Neural progenitor cell (in vitro differentiated cells): Measurements from ENCODE around the gene SLC30A3.

Experiments used
- EZH2 ChIP-seq: fragments of 200-600 bp; sonication (generic); IDR thresholded peaks from 2 replicates; pipeline ENCODE4 v1.6.1; 2017; ENCODE audit warnings: antibody characterized with exemption, mild to moderate bottlenecking, moderate library complexity
- EZH2phosphoT487 ChIP-seq: fragments of 200-600 bp; sonication (generic); IDR thresholded peaks from 2 replicates; pipeline ENCODE4 v1.6.1; 2017; ENCODE audit warnings: antibody characterized with exemption
- TF ChIP-seq, protein P1 (sequence below): fragments of 200-600 bp; sonication (generic); IDR thresholded peaks from 2 replicates; pipeline ENCODE4 v1.5.1; 2017; ENCODE audit warnings: antibody characterized with exemption, mild to moderate bottlenecking

DNA sequence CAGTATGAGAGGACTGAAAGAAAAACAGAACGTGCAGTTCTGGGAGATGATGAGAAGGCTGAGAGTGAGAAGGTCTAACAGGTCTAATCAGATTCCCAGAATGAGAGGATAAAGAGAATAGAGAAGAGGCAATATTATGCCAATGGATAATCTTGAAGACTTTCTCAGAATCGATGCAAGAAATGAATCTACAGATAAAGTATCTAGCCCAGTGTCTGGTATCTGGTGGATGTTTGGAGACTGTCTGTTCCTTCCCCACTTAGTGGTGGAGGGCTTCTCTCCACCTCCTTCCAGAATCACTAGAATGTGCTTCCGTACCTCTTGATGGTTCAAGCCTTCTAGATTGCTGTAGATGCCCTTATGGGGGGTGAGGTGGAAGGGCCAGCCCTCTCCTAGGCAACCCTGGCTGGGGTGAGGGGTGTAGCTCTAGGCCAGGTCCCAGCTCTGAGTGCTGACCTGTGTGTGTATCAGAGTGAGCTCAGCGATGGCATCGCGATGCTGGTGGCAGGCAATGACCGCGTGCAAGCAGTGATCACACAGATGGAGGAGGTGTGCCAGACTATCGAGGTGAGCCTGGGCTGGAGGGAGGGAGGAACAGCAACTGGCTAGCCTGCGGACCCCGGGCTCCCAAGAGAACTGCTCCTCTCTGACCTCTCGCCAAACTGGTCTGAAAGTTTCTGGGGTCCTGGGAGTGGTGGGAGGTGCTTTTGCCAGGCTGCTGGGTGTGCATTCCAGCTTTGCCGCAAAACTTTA, 41.8 kb upstream of the SLC30A3 start:
- TF ChIP-seq, protein P1, sequence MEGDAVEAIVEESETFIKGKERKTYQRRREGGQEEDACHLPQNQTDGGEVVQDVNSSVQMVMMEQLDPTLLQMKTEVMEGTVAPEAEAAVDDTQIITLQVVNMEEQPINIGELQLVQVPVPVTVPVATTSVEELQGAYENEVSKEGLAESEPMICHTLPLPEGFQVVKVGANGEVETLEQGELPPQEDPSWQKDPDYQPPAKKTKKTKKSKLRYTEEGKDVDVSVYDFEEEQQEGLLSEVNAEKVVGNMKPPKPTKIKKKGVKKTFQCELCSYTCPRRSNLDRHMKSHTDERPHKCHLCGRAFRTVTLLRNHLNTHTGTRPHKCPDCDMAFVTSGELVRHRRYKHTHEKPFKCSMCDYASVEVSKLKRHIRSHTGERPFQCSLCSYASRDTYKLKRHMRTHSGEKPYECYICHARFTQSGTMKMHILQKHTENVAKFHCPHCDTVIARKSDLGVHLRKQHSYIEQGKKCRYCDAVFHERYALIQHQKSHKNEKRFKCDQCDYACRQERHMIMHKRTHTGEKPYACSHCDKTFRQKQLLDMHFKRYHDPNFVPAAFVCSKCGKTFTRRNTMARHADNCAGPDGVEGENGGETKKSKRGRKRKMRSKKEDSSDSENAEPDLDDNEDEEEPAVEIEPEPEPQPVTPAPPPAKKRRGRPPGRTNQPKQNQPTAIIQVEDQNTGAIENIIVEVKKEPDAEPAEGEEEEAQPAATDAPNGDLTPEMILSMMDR, result no peak
- TF ChIP-seq EZH2, result no peak
- no peak for TF ChIP-seq EZH2phosphoT487
